Vagina (tissue), 2 donors: ENCODE results near the gene IGFBP5.

Experiments used
- CTCF ChIP-seq, 3 experiments: fragments of 450-650 bp in 2 of 3; fragments of 200-600 bp in 1 of 3; sonication (generic) in 1 of 3; IDR thresholded peaks; one replicate each; pipeline ENCODE4 v1.5.1; 2017 to 2019; ENCODE audit warnings: antibody characterized with exemption in 3 of 3, mild to moderate bottlenecking in 2 of 3, moderate library complexity in 2 of 3
- POLR2A ChIP-seq, 2 donors: fragments of 450-650 bp; IDR thresholded peaks; one replicate each; pipeline ENCODE4 v1.6.1; 2017; ENCODE audit warnings: antibody characterized with exemption in 2 of 2, mild to moderate bottlenecking in 2 of 2, moderate library complexity in 2 of 2

GRCh38 chr2:216673021-216673420 is 22.3 kb downstream of the IGFBP5 start:
- TF ChIP-seq CTCF (IDR thresholded peaks at IDR 0.05) (no peak), POLR2A (IDR thresholded peaks at IDR 0.05) (no peak)
